ENCODE results near the gene PLXNA4.

DNA sequence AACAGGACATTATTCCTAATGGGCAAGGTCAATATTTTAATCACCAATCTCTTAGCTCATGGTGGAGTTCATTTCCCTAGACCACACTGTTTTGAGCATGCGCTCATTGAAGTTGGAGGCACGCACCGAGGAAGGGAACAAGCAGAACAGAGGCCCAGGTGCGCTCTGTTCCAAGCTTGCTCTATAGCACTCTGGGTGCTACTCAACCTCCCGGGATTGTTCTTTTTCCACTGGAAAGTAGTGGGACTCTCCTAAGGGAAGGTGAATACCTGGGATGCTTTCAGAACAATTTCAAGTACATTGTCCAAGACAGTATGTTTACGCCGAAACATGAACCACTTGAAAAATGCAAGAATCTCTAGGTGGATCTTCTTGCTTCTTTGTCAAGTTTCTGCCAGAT, 16.2 kb downstream of the PLXNA4 start:
- TF ChIP-seq, protein P1, sequence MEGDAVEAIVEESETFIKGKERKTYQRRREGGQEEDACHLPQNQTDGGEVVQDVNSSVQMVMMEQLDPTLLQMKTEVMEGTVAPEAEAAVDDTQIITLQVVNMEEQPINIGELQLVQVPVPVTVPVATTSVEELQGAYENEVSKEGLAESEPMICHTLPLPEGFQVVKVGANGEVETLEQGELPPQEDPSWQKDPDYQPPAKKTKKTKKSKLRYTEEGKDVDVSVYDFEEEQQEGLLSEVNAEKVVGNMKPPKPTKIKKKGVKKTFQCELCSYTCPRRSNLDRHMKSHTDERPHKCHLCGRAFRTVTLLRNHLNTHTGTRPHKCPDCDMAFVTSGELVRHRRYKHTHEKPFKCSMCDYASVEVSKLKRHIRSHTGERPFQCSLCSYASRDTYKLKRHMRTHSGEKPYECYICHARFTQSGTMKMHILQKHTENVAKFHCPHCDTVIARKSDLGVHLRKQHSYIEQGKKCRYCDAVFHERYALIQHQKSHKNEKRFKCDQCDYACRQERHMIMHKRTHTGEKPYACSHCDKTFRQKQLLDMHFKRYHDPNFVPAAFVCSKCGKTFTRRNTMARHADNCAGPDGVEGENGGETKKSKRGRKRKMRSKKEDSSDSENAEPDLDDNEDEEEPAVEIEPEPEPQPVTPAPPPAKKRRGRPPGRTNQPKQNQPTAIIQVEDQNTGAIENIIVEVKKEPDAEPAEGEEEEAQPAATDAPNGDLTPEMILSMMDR (conservative IDR thresholded peaks at IDR 0.05; ENCODE audit: low read depth in 2 of 2), result no peak
- TF ChIP-seq, protein P2, sequence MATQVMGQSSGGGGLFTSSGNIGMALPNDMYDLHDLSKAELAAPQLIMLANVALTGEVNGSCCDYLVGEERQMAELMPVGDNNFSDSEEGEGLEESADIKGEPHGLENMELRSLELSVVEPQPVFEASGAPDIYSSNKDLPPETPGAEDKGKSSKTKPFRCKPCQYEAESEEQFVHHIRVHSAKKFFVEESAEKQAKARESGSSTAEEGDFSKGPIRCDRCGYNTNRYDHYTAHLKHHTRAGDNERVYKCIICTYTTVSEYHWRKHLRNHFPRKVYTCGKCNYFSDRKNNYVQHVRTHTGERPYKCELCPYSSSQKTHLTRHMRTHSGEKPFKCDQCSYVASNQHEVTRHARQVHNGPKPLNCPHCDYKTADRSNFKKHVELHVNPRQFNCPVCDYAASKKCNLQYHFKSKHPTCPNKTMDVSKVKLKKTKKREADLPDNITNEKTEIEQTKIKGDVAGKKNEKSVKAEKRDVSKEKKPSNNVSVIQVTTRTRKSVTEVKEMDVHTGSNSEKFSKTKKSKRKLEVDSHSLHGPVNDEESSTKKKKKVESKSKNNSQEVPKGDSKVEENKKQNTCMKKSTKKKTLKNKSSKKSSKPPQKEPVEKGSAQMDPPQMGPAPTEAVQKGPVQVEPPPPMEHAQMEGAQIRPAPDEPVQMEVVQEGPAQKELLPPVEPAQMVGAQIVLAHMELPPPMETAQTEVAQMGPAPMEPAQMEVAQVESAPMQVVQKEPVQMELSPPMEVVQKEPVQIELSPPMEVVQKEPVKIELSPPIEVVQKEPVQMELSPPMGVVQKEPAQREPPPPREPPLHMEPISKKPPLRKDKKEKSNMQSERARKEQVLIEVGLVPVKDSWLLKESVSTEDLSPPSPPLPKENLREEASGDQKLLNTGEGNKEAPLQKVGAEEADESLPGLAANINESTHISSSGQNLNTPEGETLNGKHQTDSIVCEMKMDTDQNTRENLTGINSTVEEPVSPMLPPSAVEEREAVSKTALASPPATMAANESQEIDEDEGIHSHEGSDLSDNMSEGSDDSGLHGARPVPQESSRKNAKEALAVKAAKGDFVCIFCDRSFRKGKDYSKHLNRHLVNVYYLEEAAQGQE (IDR thresholded peaks at IDR 0.05; ENCODE audit: unreplicated experiment), result no peak
- TF ChIP-seq ZNF331 (CRISPR knock-in tag; IDR thresholded peaks at IDR 0.05; ENCODE audit: low read depth), result no peak
- no peak for TF ChIP-seq CREB1 (CRISPR knock-in tag; IDR thresholded peaks at IDR 0.05; ENCODE audit: low read depth)
- no peak for TF ChIP-seq EZH2phosphoT487 (IDR thresholded peaks at IDR 0.05; ENCODE audit: unreplicated experiment)
- no peak for TF ChIP-seq EZH2 (IDR thresholded peaks at IDR 0.05; ENCODE audit: low read depth, unreplicated experiment)

Measured in GM23338 (cell line).